ENCODE results near the gene LAPTM4A.
"Not testable (repeated sequence)": the region's sequence is repeated elsewhere in the genome, so short reads cannot be mapped to it uniquely, and the experiment has no call there.

LAPTM4A gene

DNA sequence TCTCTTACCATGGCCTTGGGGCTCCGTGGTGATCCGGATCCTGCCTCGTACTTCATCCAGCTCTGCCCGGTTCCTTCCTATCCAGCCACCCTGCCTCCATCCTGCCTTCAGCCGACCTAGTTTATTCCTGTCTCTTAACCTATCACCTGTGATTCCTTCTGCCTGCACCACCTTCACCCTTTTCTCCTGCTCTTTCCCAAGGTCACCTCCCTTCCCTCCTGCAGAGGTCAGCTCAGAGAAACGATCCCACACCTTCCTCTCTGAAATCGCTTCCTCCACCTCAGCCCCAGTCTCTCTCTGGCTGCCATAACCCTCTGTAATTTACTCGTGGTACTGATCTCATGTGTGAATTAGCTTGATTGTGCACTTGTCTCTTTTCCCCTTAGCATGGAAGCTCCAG, 23.5 kb upstream of the LAPTM4A start:
- H3K4me3 ChIP-seq (replicated peaks in 1 of 2; ENCODE audit: low read depth in 2 of 2, low read length in 2 of 2): no peak overlapping the region
- no peak for DNase-seq (ENCODE audit: low read depth in 2 of 2)
- TF ChIP-seq, protein P1, sequence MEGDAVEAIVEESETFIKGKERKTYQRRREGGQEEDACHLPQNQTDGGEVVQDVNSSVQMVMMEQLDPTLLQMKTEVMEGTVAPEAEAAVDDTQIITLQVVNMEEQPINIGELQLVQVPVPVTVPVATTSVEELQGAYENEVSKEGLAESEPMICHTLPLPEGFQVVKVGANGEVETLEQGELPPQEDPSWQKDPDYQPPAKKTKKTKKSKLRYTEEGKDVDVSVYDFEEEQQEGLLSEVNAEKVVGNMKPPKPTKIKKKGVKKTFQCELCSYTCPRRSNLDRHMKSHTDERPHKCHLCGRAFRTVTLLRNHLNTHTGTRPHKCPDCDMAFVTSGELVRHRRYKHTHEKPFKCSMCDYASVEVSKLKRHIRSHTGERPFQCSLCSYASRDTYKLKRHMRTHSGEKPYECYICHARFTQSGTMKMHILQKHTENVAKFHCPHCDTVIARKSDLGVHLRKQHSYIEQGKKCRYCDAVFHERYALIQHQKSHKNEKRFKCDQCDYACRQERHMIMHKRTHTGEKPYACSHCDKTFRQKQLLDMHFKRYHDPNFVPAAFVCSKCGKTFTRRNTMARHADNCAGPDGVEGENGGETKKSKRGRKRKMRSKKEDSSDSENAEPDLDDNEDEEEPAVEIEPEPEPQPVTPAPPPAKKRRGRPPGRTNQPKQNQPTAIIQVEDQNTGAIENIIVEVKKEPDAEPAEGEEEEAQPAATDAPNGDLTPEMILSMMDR (IDR thresholded peaks at IDR 0.05; ENCODE audit: low read depth, low read length): no peak

DNA sequence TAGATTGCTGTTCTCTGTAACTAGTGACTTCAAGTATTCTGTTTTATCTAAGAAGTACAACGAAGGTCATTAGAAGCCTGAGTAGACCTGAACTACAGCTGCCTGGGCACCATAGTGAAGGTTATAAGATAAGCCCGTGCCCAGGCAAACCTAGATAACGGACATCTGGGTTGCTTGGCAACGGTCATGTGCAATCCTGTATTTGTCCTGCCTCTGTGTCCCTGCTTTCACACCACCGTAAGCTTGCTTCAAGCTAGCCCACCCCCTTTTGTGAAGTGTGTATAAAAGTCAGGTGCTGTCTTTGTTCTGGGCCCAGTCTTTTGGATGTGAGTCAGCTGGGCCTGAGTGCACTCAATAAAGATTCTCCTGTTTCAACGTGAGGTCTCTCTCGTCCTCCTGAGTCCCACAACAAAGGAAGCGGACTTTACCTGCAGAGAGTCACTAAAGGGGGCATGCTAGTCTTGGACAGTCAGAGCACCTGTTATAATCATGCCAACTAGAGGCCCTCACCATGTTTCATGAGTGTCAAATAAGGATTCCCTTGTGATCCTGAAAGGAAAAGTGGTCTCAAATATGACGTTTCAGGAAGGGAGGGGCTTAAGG, 22.7 kb upstream of the LAPTM4A start:
- H3K4me3 ChIP-seq (replicated peaks in 1 of 2; ENCODE audit: low read depth in 2 of 2, low read length in 2 of 2): not testable (repeated sequence)
- peak in 1 of 2 donors; percentile 85 for DNase-seq (ENCODE audit: low read depth in 2 of 2)

DNA sequence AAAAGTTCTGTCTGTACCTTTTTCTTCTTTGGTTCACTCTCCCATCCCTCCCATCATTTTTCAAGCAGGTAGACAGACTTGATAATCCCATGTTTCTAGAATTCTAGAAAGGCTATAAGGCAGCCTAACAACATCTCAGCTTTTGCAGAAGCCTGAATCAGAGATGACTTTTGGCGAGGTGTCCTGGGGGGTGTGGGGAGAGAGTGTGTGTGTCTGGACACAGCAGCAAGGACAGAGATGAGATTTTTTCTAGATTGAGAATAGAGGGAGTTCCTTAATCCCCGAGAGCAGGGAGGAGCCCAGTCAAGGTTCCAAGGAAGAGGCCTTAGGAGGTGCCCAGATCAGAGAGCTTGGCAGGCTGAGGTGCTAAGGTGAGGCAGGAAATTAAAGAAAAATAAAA, 22.0 kb upstream of the LAPTM4A start:
- TF ChIP-seq, protein P1 (IDR thresholded peaks at IDR 0.05; ENCODE audit: low read depth, low read length): no peak
- no peak for DNase-seq (ENCODE audit: low read depth in 2 of 2)

DNA sequence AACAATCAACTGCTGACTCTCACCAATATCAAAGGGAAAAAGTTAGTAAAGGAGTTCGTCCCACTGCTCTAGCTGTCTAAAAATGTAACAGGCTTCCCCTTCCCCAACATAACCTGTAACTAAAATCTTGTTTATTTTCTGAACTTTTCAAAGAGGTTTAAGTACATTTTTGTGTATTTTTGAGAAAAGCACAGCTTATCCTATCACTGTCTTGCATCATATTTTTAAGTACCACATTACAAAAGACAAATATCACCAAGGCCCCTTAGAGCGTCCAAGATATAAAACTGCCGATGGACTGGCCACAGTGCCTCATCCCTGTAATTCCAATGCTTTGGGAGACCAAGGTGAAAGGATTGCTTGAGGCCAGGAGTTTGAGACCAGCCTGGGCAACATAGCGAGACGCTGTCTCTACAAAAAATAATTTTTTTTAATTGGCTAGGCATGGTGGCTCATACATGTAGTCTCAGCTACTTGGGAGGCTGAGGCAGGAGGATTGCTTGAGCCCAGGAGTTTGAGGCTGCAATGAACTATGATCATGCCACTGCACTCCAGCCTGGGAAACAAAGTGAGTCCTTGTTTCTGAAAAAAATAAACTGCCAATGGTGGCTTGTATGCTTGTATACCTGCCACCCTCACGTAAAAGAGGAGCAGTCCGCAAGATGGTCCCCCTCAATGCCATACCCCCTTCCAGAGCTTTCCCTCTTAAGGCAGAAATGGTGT, 21.2 kb upstream of the LAPTM4A start:
- no peak for DNase-seq (ENCODE audit: low read depth in 2 of 2)
- TF ChIP-seq, protein P1 (IDR thresholded peaks at IDR 0.05; ENCODE audit: low read depth, low read length): no peak
- H3K4me3 ChIP-seq (replicated peaks in 1 of 2; ENCODE audit: low read depth in 2 of 2, low read length in 2 of 2): no peak overlapping the region

More for the DNA sequence above, 22.0 kb upstream of the LAPTM4A start:
- H3K4me3 ChIP-seq (replicated peaks in 1 of 2; ENCODE audit: low read depth in 2 of 2, low read length in 2 of 2): no peak overlapping the region

DNA sequence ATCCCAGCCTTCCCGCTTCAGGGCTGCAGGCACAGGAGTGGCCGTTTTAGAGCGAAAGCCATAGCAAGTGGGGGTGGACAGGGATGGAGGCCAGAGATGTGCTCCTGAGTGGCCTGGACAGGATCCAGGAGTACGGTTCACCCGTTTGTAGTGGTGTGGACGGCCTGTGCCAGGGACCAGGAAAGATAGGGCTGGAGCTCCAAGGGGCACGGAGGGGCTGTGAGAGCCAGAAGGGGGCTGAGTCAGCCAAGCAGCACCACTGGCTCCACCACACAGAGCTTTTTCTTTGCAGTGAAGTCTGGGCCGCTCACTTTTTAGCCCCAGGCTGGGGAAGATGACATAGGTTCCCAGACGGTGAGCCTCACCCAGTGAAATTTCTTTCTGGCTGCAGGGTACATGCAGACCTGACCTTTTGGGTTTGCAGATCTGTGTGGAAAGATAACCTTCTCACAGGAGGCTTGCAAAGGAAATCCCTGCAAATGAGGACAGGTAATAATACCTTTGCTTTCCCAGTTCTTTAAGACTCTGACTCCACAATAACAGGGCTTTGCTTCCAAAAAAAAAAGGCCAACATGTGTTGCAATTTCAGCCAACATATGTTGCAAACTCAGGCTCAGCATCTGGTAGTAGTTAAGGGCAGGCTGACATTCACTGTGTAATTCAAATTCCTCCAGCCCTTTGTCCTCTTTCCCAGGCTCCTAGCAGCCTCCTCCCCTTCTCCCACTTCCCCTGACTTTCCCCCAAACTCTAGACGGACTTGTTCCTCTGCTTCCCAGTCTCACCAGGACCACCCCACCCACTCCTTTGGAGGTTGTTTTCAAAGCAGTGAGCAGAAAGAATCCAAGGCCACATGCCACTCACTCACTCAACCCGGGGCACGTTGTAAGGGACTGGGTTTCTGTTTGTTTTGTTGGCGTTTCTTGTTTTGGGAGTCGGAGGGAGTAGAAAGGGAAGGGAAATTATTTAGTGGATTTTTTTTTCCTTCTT, 20.3 kb upstream of the LAPTM4A start:
- TF ChIP-seq, protein P1 (IDR thresholded peaks at IDR 0.05; ENCODE audit: low read depth, low read length): no peak
- H3K4me3 ChIP-seq (replicated peaks in 1 of 2; ENCODE audit: low read depth in 2 of 2, low read length in 2 of 2): no peak overlapping the region
- DNase-seq (ENCODE audit: low read depth in 2 of 2): peak; percentile 96 to 98

DNA sequence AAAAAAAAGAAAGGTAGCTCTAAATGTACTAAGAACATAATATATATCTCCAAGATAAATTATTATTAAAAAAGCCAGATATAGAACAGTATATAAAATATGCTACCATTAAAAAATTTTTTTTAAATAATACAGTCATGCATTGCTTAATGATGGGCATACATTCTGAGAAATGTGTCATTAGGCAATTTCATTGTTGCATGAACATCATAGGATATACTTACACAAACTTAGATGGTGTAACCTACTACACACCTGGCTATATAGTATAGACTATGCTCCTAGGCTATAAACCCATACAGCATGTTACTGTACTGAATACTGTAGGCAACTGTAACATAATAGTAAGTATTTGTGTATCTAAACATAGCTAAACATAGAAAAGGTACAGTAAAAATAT, 18.3 kb upstream of the LAPTM4A start:
- H3K4me3 ChIP-seq (replicated peaks in 1 of 2; ENCODE audit: low read depth in 2 of 2, low read length in 2 of 2): no peak overlapping the region
- TF ChIP-seq, protein P1 (IDR thresholded peaks at IDR 0.05; ENCODE audit: low read depth, low read length): no peak
- no peak for DNase-seq (ENCODE audit: low read depth in 2 of 2)

Measured in cardiac fibroblast (primary cell).